NCI-H526 treated with DMSO at 0.1 percent for 48 hours (cell line): ENCODE results near the gene ZNF841.
"Not testable (repeated sequence)": the region's sequence is repeated elsewhere in the genome, so short reads cannot be mapped to it uniquely, and the experiment has no call there.

ENCODE experiments used
- DNase-seq: peaks from one replicate; lab custom pipeline; 2025; lab: John Stamatoyannopoulos, UW

Gene ZNF841

GRCh38 chr19:52066258-52066863 is 29.2 kb downstream of the ZNF841 start:
- DNase-seq = no peak

- no peak for DNase-seq
Measured at GRCh38 chr19:52065399-52065798, 30.2 kb downstream of the ZNF841 start.

- not testable (repeated sequence) for DNase-seq
Measured at GRCh38 chr19:52056480-52056879, 39.1 kb downstream of the ZNF841 start.

- not testable (repeated sequence) for DNase-seq
Measured at GRCh38 chr19:52051736-52052135, 43.8 kb downstream of the ZNF841 start.

- DNase-seq = peak; percentile 93
Measured at GRCh38 chr19:52048555-52049501, 46.7 kb downstream of the ZNF841 start, which contains the start of gene ZNF432. Gene ZNF432, minus strand, starts transcription at chr19:52048838. Its CDS starts 1,970 bp downstream, at chr19:52046868.

- no peak for DNase-seq
Measured at GRCh38 chr19:52039169-52039568, 56.4 kb downstream of the ZNF841 start.

- no peak for DNase-seq
Measured at GRCh38 chr19:52034051-52034728, 61.4 kb downstream of the ZNF841 start.

- peak; percentile 76 for DNase-seq
Measured at GRCh38 chr19:52028780-52029123, 66.8 kb downstream of the ZNF841 start.

- DNase-seq = peak; percentile 95
Measured at GRCh38 chr19:52028027-52028779, 67.4 kb downstream of the ZNF841 start, which contains the start of gene ZNF614. Gene ZNF614, minus strand, starts transcription at chr19:52028379. Its CDS starts 2,634 bp downstream, at chr19:52025745.

- DNase-seq = not testable (repeated sequence)
Measured at GRCh38 chr19:52026255-52026990, 69.1 kb downstream of the ZNF841 start.

GRCh38 chr19:52024478-52024877 is 71.1 kb downstream of the ZNF841 start:
- DNase-seq = not testable (repeated sequence)

- no peak for DNase-seq
Measured at GRCh38 chr19:52022193-52022592, 73.4 kb downstream of the ZNF841 start.

GRCh38 chr19:52020506-52020905 is 75.1 kb downstream of the ZNF841 start:
- no peak for DNase-seq
